Cerebellar nuclear complex (tissue), 1 donor: Measurements from ENCODE around the gene IP6K2.
"Not testable (repeated sequence)": the region's sequence is repeated elsewhere in the genome, so short reads cannot be mapped to it uniquely, and the experiment has no call there.

Experiments used
- DNase-seq, 2 experiments: peaks; one replicate each; lab custom pipeline; 2025; lab: John Stamatoyannopoulos, UW

IP6K2 gene, protein sequence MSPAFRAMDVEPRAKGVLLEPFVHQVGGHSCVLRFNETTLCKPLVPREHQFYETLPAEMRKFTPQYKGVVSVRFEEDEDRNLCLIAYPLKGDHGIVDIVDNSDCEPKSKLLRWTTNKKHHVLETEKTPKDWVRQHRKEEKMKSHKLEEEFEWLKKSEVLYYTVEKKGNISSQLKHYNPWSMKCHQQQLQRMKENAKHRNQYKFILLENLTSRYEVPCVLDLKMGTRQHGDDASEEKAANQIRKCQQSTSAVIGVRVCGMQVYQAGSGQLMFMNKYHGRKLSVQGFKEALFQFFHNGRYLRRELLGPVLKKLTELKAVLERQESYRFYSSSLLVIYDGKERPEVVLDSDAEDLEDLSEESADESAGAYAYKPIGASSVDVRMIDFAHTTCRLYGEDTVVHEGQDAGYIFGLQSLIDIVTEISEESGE

GRCh38 chr3:48716982-48717746 is at the start of gene IP6K2:
TSS of gene IP6K2 (minus strand) at chr3:48717221. CDS start at chr3:48695291, 21,930 bp downstream.
- peak; percentile 94 to 99 for DNase-seq

DNA sequence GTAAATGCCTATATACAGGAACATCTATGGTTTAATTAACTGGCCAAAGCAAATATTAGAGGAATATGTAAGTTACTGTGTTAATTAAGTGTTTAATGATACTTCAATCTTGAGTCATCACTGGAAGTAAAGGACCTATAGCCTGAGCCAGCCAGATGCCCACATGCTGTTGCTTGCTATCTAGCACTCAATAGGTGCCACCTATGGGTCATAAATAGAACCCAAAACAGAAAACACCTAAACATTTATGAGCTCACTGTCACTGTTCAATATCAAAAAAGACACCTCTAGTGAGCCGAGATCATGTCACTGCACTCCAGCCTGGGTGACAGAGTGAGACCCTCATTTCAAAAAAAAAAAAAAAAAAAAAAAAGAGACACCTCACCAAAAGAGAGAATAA is 48.4 kb upstream of the IP6K2 start:
- no peak for DNase-seq

DNA sequence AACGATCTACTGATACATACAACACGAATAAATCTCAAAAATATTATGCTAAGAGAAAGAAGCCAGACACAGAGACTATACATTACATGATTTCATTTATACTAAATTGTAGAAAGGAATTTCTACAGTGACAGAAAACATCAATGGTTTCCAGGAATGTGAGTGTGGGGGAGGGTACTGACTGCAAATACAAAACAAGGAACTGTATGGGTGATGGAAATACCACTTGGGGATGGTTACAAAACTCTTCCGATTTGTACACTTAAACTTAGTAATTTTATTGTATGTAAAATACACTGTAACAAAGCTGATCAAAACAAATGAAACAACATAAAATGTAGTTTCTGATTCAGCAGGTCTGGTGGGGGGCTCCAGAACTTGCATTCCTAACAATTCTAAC is 45.8 kb upstream of the IP6K2 start:
- no peak for DNase-seq

GRCh38 chr3:48759991-48760540 is 43.0 kb upstream of the IP6K2 start:
- DNase-seq = not testable (repeated sequence)

DNA sequence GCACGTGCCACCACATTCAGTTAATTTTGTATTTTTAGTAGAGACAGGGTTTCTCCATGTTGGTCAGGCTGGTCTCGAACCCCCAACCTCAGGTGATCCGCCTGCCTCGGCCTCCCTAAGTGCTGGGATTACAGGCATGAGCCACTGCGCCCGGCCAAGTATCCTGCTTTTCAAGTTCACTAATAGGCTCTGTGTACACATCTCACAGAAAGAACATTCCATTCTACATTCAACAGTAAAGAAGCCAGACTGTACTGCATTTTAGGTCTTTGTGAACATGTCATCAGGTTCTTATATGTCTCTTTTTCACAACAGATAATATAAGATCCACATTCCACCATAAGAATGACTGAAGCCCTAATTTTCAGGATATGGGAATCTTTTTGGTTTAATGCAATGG is 42.5 kb upstream of the IP6K2 start:
- not testable (repeated sequence) for DNase-seq

GRCh38 chr3:48759071-48759470 is 42.0 kb upstream of the IP6K2 start:
- no peak for DNase-seq

- no peak for DNase-seq
Observed at GRCh38 chr3:48756640-48757039, 39.6 kb upstream of the IP6K2 start.

GRCh38 chr3:48750856-48751255 is 33.8 kb upstream of the IP6K2 start:
- no peak for DNase-seq

DNA sequence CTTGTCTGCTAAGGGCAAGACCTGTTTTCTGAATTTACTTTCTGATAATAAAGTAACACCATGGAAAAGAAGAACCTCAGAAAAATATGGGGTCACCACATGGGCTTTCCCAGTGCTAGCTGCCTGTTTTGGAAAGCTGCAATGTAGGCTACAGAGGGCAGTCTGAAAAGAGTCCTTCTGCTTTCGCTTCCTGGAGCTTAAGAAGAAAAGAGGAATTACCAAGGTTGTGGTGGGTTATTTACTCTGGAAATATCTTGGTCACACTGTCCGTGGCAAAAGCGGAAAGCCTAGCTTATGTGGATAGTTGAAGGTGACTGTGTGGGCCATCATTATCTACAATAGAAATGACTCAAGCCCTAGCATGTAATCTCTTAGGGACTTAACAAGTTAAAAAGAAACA is 31.7 kb upstream of the IP6K2 start:
- DNase-seq = no peak

DNA sequence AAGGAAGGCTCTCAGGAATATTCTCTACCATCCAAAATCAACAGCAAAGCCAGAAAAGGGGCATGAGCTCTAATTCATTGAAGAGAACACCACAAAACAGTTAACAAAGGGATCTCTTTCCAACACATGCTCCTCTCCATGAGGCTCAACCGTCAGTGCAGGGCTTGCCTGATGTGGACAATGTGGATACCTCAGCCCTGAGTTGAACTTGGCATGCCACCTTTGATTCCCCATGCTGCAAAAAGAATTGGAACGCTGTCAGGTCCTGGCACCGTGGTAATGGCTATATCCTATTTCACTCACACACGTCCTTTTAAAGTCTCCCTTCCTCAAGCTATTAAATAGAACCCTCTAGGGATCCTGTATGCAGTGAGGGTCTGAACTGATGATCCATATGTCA is 30.7 kb upstream of the IP6K2 start:
- DNase-seq = no peak

- DNase-seq = no peak
Observed at GRCh38 chr3:48747015-48747615, 30.1 kb upstream of the IP6K2 start.

GRCh38 chr3:48743773-48744172 is 26.8 kb upstream of the IP6K2 start:
- no peak for DNase-seq

DNA sequence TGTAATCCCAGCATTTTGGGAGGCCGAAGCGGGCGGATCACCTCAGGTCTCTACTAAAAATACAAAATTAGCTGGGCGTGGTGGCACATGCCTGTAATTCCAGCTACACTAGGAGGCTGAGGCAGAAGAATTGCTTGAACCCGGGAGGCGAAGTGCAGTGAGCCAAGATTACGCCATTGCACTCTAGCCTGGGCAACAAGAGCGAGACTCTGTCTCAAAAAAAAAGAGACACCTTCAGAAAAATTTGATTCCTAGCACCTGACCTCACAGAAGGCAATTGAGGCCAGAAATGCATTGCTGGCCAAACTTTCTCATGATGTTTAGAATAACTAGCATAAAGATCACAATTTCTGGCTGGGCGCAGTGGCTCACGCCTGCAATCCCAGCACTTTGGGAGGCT is 24.2 kb upstream of the IP6K2 start:
- DNase-seq = not testable (repeated sequence)

GRCh38 chr3:48739955-48740823 is 23.2 kb upstream of the IP6K2 start:
- peak; percentile 29 to 58 for DNase-seq

- DNase-seq = no peak
Observed at GRCh38 chr3:48739617-48739954, 22.6 kb upstream of the IP6K2 start.

DNA sequence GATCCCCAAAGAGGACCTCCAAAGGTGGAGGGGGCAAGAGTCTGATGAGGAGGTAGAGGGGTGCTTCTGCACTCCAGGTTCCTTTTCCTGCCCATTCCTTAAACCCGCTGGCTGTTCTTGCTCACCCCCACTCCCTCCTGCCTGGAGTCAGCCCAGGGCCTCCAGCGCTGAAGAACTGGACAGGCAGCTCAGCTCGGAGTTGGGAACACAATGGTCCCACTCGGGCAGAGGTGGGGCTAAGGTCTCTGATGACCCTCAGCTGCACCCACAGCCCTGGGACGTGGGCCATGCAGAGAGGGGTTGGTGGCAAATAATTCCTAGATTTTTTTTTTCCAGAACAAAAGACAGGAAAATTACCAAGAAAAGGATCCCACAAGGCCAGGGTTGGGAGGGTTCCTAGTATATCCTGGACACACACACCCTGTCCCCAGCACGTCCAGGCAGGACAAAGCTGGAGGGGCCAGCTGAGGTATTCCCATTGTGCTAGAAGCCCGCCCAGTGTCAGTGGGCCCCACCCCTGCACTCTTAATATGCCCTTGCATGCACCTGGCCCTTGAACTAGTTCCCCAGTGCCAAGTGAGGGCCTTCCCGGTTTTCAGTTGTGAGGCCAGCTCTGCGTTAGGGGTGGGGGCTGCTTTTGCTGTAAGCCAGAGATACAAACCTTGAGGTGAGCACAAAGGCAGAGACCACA is 22.1 kb upstream of the IP6K2 start:
- DNase-seq = no peak

- no peak for DNase-seq
Observed at GRCh38 chr3:48738144-48738536, 21.1 kb upstream of the IP6K2 start.

DNA sequence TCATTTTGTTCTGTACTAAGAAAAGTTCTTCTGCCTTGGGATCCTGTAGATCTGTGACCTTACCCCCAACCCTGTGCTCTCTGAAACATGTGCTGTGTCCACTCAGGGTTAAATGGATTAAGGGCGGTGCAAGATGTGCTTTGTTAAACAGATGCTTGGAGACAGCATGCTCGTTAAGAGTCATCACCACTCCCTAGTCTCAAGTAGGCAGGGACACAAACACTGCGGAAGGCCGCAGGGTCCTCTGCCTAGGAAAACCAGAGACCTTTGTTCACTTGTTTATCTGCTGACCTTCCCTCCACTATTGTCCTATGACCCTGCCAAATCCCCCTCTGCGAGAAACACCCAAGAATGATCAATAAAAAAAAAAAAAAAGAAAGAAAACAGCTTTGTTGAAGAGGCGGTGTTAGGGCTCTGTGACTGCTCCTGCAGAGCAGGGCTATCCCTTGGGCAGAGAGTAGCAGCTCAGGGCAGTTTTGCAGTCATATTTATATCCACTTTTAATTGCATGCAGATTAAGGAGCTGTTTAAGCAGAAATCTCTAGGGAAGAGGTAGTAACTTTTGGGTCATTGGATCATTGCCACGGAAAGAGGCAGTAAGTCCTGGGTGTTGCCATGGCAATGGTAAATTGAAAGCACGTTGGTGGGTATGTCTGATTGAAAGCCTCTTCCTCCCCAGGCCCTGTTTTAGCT is 18.2 kb upstream of the IP6K2 start:
- not testable (repeated sequence) for DNase-seq

GRCh38 chr3:48734541-48734940 is 17.5 kb upstream of the IP6K2 start:
- DNase-seq = not testable (repeated sequence)

DNA sequence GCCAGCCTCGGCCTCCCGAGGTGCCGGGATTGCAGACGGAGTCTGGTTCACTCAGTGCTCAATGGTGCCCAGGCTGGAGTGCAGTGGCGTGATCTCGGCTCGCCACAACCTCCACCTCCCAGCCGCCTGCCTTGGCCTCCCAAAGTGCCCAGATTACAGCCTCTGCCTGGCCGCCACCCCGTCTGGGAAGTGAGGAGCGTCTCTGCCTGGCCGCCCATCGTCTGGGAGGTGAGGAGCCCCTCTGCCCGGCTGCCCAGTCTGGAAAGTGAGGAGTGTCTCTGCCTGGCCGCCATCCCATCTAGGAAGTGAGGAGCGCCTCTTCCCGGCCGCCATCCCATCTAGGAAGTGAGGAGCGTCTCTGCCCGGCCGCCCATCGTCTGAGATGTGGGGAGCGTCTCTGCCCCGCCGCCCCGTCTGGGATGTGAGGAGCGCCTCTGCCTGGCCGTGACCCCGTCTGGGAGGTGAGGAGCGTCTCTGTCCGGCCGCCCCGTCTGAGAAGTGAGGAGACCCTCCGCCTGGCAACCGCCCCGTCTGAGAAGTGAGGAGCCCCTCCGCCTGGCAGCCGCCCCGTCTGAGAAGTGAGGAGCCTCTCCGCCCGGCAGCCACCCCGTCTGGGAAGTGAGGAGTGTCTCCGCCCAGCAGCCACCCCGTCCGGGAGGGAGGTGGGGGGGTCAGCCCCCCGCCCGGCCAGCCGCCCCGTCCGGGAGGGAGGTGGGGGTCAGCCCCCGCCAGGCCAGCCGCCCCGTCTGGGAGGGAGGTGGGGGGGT is 16.9 kb upstream of the IP6K2 start:
- not testable (repeated sequence) for DNase-seq
